ENCODE data around the gene ABCC8. TPM values are rescaled to one million over a fixed set of nuclear protein-coding genes. Genes with fewer than 3 reads are reported as not detected.

Gene ABCC8
- total and polyA plus RNA-seq, 5 donors: 0.61 to 6.8 (median 3.7) TPM

GRCh38 chr11:17402486-17402885 lies 74.2 kb downstream of the ABCC8 start:
- ATAC-seq: no peak
- H3K9me3 ChIP-seq (ENCODE audit: control insufficient read depth, low read length): no peaks in the 10 kb centered on the region
- no peak overlapping the region for H3K27ac ChIP-seq (ENCODE audit: low read length)
- intact Hi-C loops (cut with DNase I): no loop called here
- 94% methylated on average over 8 of the region's 8 CpGs for WGBS
- H3K27me3 ChIP-seq (ENCODE audit: control insufficient read depth, insufficient read depth): no peaks in the 10 kb centered on the region
- DNase-seq: no peak
- peaks cover 8% of the 10 kb centered on the region for H3K4me1 ChIP-seq (ENCODE audit: control insufficient read depth, insufficient read depth, low read length)
- no peak overlapping the region for H3K4me3 ChIP-seq (ENCODE audit: low read length)

DNA sequence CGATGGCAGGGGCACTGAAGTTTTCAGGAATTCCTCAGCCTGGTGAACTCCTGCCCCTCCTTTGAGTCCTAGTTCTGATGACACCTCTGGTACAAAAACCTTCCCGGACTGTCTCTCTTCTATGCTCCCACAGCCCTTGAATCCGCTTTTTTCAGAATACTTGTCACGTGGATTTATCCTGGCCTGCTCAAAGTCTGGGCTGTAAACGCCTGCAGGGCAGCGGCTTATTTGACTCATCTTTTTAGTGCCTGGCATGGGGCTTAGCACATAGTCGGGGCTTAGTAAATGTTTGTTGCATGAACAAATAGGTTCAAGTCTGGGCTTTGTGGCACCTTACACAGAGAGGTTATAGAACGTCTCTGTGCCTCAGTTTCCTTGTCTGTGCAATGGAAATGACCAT lies 74.8 kb downstream of the ABCC8 start:
- Histone ChIP-seq H3K4me3 (ENCODE audit: low read length) (no peak overlapping the region), H3K4me1 (ENCODE audit: control insufficient read depth, insufficient read depth, low read length) (peaks cover 7% of the 10 kb centered on the region), H3K27me3 (ENCODE audit: control insufficient read depth, insufficient read depth) (no peaks in the 10 kb centered on the region), H3K27ac (ENCODE audit: low read length) (no peak overlapping the region), H3K9me3 (ENCODE audit: control insufficient read depth, low read length) (no peaks in the 10 kb centered on the region)
- intact Hi-C loops (cut with DNase I): no loop called here
- no peak for ATAC-seq
- WGBS: 87% methylated on average over 8 of the region's 8 CpGs
- no peak for DNase-seq

DNA sequence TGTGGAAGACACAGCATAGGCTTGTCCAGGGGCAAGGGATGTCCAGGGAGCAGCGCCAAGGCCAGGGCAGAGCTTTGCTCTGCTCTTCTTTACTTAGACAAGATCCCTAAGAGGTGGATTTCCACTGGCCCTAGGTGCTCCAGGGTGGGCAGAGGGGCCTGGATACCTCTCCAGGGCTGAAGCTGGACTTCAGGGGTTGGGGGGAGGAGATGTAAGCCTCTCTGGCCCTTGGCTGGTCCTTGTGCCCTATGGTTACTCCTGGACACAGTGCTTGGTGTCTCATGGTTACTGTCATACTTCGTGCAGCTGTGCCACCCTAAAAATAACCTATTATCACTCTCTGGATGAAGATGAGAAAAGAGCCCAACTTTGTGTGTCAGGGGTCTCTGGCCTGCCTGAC lies 75.3 kb downstream of the ABCC8 start:
- no peak overlapping the region for H3K27ac ChIP-seq (ENCODE audit: low read length)
- H3K27me3 ChIP-seq (ENCODE audit: control insufficient read depth, insufficient read depth): no peaks in the 10 kb centered on the region
- H3K4me1 ChIP-seq (ENCODE audit: control insufficient read depth, insufficient read depth, low read length): peaks cover 3% of the 10 kb centered on the region
- H3K9me3 ChIP-seq (ENCODE audit: control insufficient read depth, low read length): no peaks in the 10 kb centered on the region
- intact Hi-C loops (cut with DNase I): no loop called here
- DNase-seq: no peak
- no peak overlapping the region for H3K4me3 ChIP-seq (ENCODE audit: low read length)
- ATAC-seq: peak in 1 of 2 donors; percentile 25
- 79% methylated on average over 2 of the region's 2 CpGs for WGBS

DNA sequence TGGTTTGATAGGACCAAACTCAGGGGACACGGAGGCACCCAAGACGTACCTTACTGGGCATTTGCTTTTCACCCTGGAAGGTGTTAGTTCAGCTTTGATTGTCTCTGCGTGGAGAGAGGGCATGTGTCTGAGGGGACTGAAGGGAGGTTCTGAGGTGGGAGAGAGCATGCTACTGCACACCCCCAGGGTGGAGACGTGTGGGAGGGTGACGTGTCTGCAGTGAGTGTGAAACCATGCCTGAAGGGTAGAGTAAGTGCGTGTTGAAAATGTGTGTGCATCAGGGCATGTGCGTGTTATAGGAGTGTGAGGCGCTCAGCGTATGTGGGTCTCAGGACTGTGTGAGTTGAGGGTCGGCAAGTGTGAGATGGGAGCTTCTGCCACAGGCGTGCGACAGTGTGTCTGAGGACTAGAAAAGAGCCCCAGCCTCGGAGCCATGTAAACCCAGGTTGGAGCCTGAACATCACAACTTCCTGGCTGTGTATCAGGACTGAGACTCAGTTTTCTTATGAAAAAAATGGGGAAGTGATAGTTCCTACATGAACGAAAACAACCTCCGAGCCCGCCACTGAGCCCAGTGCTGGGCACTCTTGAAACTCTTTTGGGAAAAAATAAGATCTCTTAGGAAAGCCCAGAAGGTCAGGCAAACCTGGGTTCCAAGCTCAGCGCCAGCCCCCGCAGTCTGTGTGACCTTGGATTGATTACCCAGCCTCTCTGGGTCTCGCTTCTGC lies 76.4 kb downstream of the ABCC8 start:
- ATAC-seq (no peak), DNase-seq (no peak)
- Histone ChIP-seq H3K27ac (ENCODE audit: low read length) (no peak overlapping the region), H3K4me1 (ENCODE audit: control insufficient read depth, insufficient read depth, low read length) (no peaks in the 10 kb centered on the region), H3K4me3 (ENCODE audit: low read length) (no peak overlapping the region), H3K9me3 (ENCODE audit: control insufficient read depth, low read length) (no peaks in the 10 kb centered on the region), H3K27me3 (ENCODE audit: control insufficient read depth, insufficient read depth) (no peaks in the 10 kb centered on the region)
- WGBS: 88% methylated on average over 19 of the region's 19 CpGs
- intact Hi-C loops (cut with DNase I): no loop called here

GRCh38 chr11:17399236-17399635 lies 77.4 kb downstream of the ABCC8 start:
- no peaks in the 10 kb centered on the region for H3K27me3 ChIP-seq (ENCODE audit: control insufficient read depth, insufficient read depth)
- H3K9me3 ChIP-seq (ENCODE audit: control insufficient read depth, low read length): no peaks in the 10 kb centered on the region
- no peak overlapping the region for H3K27ac ChIP-seq (ENCODE audit: low read length)
- intact Hi-C loops (cut with DNase I): no loop called here
- DNase-seq (no peak), ATAC-seq (no peak)
- H3K4me3 ChIP-seq (ENCODE audit: low read length): no peak overlapping the region
- no peaks in the 10 kb centered on the region for H3K4me1 ChIP-seq (ENCODE audit: control insufficient read depth, insufficient read depth, low read length)

- DNase-seq (no peak), ATAC-seq (no peak)
- intact Hi-C loops (cut with DNase I): no loop called here
- H3K27ac ChIP-seq (ENCODE audit: low read length): no peak overlapping the region
- 92% methylated on average over 14 of the region's 14 CpGs for WGBS
- no peaks in the 10 kb centered on the region for H3K4me1 ChIP-seq (ENCODE audit: control insufficient read depth, insufficient read depth, low read length)
- no peaks in the 10 kb centered on the region for H3K9me3 ChIP-seq (ENCODE audit: control insufficient read depth, low read length)
- H3K27me3 ChIP-seq (ENCODE audit: control insufficient read depth, insufficient read depth): no peaks in the 10 kb centered on the region
- no peak overlapping the region for H3K4me3 ChIP-seq (ENCODE audit: low read length)
Observed at GRCh38 chr11:17397311-17398002, 79.2 kb downstream of the ABCC8 start.

DNA sequence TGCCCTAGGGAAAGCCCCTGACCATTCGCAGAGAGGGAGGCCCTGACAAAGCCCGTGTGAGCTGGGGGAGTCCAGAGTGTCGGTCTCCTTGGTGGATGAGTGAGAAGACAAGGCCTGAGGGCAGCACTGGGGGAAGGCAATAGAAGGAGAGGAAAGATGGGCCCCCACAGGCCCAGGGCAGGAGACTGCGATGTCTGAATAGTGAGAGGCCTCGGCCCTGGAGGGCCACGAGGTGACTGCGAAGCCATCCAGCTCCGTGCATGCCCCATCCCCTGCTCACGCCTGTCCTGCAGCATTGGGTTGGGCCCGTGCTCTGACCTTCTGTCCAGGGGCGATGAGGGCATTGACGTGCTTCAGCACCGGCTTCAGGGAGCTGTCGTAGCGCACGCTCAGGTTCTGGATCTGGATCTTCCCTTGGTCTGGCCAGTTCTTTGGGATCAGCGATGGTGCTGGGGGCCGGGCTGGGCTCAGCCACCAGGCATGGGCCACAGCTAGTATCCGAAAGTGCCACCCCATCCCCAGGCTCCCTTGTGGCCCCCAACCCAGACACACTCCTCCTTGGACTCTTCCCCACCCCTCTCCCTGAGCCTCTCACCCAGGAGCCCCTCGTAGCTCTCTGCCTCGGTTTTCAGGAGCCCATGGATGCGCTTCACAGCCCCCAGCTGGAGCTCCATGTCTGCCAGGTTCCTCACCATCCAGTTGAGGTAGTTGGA lies 79.9 kb downstream of the ABCC8 start:
- Histone ChIP-seq H3K27me3 (ENCODE audit: control insufficient read depth, insufficient read depth) (no peaks in the 10 kb centered on the region), H3K4me3 (ENCODE audit: low read length) (no peak overlapping the region), H3K9me3 (ENCODE audit: control insufficient read depth, low read length) (no peaks in the 10 kb centered on the region), H3K4me1 (ENCODE audit: control insufficient read depth, insufficient read depth, low read length) (no peaks in the 10 kb centered on the region), H3K27ac (ENCODE audit: low read length) (no peak overlapping the region)
- ATAC-seq: no peak
- intact Hi-C loops (cut with DNase I): no loop called here
- DNase-seq: no peak
- 93% methylated on average over 22 of the region's 22 CpGs for WGBS

DNA sequence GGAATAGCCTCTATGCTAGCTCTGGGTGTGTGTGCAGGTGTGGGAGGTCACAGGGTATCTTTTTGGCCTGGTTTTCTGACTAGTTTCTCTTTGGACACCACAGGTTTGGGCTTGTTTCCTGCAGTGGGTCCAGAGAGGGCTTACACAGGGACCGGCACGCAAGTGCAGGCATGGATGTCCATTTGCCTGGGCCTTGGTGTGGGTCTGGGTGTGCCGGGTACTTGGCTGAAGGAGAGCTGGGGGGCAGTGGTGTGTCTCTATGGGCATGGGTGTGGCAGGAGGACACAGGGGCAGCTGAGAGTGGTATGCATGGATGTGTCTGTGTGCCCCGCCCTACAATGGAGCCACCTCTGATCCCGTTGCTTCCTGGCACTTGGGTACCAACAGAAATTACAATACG lies 80.7 kb downstream of the ABCC8 start:
- no peak overlapping the region for H3K27ac ChIP-seq (ENCODE audit: low read length)
- 90% methylated on average over 6 of the region's 6 CpGs for WGBS
- ATAC-seq (no peak), DNase-seq (no peak)
- H3K27me3 ChIP-seq (ENCODE audit: control insufficient read depth, insufficient read depth): no peaks in the 10 kb centered on the region
- no peaks in the 10 kb centered on the region for H3K9me3 ChIP-seq (ENCODE audit: control insufficient read depth, low read length)
- H3K4me1 ChIP-seq (ENCODE audit: control insufficient read depth, insufficient read depth, low read length): no peaks in the 10 kb centered on the region
- intact Hi-C loops (cut with DNase I): no loop called here
- H3K4me3 ChIP-seq (ENCODE audit: low read length): no peak overlapping the region

GRCh38 chr11:17395554-17395961 lies 81.1 kb downstream of the ABCC8 start:
- no peaks in the 10 kb centered on the region for H3K4me1 ChIP-seq (ENCODE audit: control insufficient read depth, insufficient read depth, low read length)
- H3K27me3 ChIP-seq (ENCODE audit: control insufficient read depth, insufficient read depth): no peaks in the 10 kb centered on the region
- 94% methylated on average over 20 of the region's 20 CpGs for WGBS
- no peak overlapping the region for H3K4me3 ChIP-seq (ENCODE audit: low read length)
- intact Hi-C loops (cut with DNase I): no loop called here
- H3K27ac ChIP-seq (ENCODE audit: low read length): no peak overlapping the region
- ATAC-seq: no peak
- no peaks in the 10 kb centered on the region for H3K9me3 ChIP-seq (ENCODE audit: control insufficient read depth, low read length)
- no peak for DNase-seq

DNA sequence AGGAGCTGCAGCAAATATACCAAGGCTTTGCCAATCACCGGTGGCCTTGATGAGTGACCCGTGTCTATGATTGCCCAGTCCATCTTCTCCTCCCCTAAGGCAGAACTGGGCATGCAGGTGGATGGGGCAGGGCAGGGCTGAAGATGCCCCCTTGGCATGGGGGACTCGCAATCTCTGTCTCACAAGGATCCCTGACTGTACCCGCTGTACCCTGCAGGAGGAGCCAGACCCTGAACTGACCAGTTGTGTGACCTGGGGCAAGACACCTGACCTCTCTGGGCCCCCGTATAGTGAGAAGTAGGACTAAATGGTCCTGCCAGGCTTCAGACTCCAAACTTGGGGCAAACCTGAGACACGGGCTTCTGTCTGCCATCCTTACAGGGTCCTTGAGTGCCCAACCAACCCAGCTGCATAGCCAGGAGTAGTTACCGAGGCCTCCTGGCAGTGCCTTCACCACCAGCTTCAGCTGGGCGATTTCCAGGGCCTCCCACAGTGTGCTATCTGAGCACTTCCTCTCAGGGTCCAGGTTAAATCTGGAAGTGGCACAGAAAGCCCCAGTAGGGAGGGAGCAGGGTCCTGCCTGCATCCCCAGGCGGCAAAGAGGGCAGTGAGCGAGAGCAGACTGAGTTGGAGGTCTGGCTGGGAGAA lies 81.8 kb downstream of the ABCC8 start:
- Histone ChIP-seq H3K9me3 (ENCODE audit: control insufficient read depth, low read length) (no peaks in the 10 kb centered on the region), H3K27ac (ENCODE audit: low read length) (no peak overlapping the region), H3K27me3 (ENCODE audit: control insufficient read depth, insufficient read depth) (no peaks in the 10 kb centered on the region), H3K4me3 (ENCODE audit: low read length) (no peak overlapping the region), H3K4me1 (ENCODE audit: control insufficient read depth, insufficient read depth, low read length) (no peaks in the 10 kb centered on the region)
- no peak for DNase-seq
- no peak for ATAC-seq
- 86% methylated on average over 10 of the region's 10 CpGs for whole genome bisulfite sequencing
- intact Hi-C loops (cut with DNase I): loop anchor here in 1 of 4 donors (5.0 kb wide), 1 partner anchor 97 kb away; no protein-coding TSS in a partner anchor

GRCh38 chr11:17393472-17393871 lies 83.2 kb downstream of the ABCC8 start:
- H3K27ac ChIP-seq (ENCODE audit: low read length): no peak overlapping the region
- H3K4me3 ChIP-seq (ENCODE audit: low read length): no peak overlapping the region
- no peak for DNase-seq
- no peaks in the 10 kb centered on the region for H3K9me3 ChIP-seq (ENCODE audit: control insufficient read depth, low read length)
- 91% methylated on average over 6 of the region's 6 CpGs for WGBS
- H3K4me1 ChIP-seq (ENCODE audit: control insufficient read depth, insufficient read depth, low read length): no peaks in the 10 kb centered on the region
- intact Hi-C loops (cut with DNase I): loop anchor here in 1 of 4 donors (5.0 kb wide), 1 partner anchor 99 kb away; no protein-coding TSS in a partner anchor
- ATAC-seq: no peak
- H3K27me3 ChIP-seq (ENCODE audit: control insufficient read depth, insufficient read depth): no peaks in the 10 kb centered on the region
